HCT116 (cell line): ENCODE data around the gene SRCIN1. TPM values are rescaled to one million over a fixed set of nuclear protein-coding genes. Genes with fewer than 3 reads are reported as not detected.
A peak's percentile ranks its signal among the peaks of the same experiment; 100 is the strongest.

Source experiments
- ATAC-seq: fragments of 200-7000 bp; cut with Tn5 transposase; 2 replicates; pipeline ENCODE4 v1.9.1; 2020; ENCODE audit warnings: mild to moderate bottlenecking, moderate library complexity
- BruUV-seq: library from RNA; stranded (reverse); fragments of 400-500 nt; replicated peaks from 2 replicates; lab custom pipeline; 2021; lab: Mats Ljungman, UMichigan
- CTCF ChIA-PET: fragments of 300-600 bp; sonication (Branson Sonifier 250); formaldehyde crosslinking; loops from one replicate; lab custom pipeline; 2021; ENCODE audit warnings: antibody characterized with exemption; lab: Charles Lee
- POLR2A ChIA-PET: fragments of 300-600, 350-600 bp; sonication (Branson Sonifier 250); formaldehyde crosslinking; loops from one replicate; lab custom pipeline; 2021; ENCODE audit warnings: antibody characterized with exemption; lab: Charles Lee
- RAD21 ChIA-PET, 2 experiments: fragments of 300-600 bp; sonication (Branson Sonifier 250); formaldehyde crosslinking; loops; one replicate each; lab custom pipeline; 2023; ENCODE audit warnings: low total read pairs in 2 of 2; ENCODE audit not compliant: uncharacterized antibody in 2 of 2, unreplicated experiment in 2 of 2, low non-redundant PET in 1 of 2; lab: Charles Lee
- DNase-seq: peaks from one replicate; pipeline ENCODE4 v3.0.0-alpha.2; 2010; ENCODE audit warnings: low read depth, low spot score
- H2AFZ ChIP-seq: fragments of 200-600 bp; shearing (Covaris generic), sonication (generic); 2 replicates; pipeline ENCODE4 v1.6.1; 2017; ENCODE audit warnings: low read depth, mixed run types, mixed read lengths, antibody characterized with exemption, low read length; ENCODE audit not compliant: poor library complexity, severe bottlenecking
- H3K27ac ChIP-seq: 2 replicates; pipeline ENCODE4 v1.5.1; 2012; ENCODE audit warnings: low read depth, low read length
- H3K27me3 ChIP-seq: fragments of 200-600 bp; sonication (generic); 2 replicates; pipeline ENCODE4 v1.6.1; 2016; ENCODE audit warnings: mixed run types, low read length, mixed read lengths; ENCODE audit not compliant: insufficient read depth
- H3K36me3 ChIP-seq, 2 experiments: fragments of 200-500 bp in 1 of 2; fragments of 200-600 bp in 1 of 2; sonication (Bioruptor generic) in 1 of 2; sonication (generic) in 1 of 2; 2 replicates each; pipeline versions ENCODE4 v1.5.1 to v1.6.1; 2014 to 2016; ENCODE audit warnings: low read length in 2 of 2, inconsistent platforms in 1 of 2, mixed read lengths in 1 of 2, mixed run types in 1 of 2; ENCODE audit not compliant: insufficient read depth in 2 of 2, control insufficient read depth in 1 of 2
- H3K4me1 ChIP-seq, 2 experiments: fragments of 200-600 bp in 1 of 2; sonication (generic) in 1 of 2; 2 replicates each; pipeline versions ENCODE4 v1.5.1 to v1.6.1; 2012 to 2017; ENCODE audit warnings: low read length in 2 of 2, inconsistent platforms in 1 of 2, mild to moderate bottlenecking in 1 of 2, mixed read lengths in 1 of 2, mixed run types in 1 of 2, moderate library complexity in 1 of 2; ENCODE audit not compliant: insufficient read depth in 2 of 2, control insufficient read depth in 1 of 2
- H3K4me2 ChIP-seq: fragments of 200-600 bp; sonication (generic); 2 replicates; pipeline ENCODE4 v1.6.1; 2017; ENCODE audit warnings: mixed run types, low read length, mixed read lengths
- H3K4me3 ChIP-seq, 2 experiments: fragments of 200-600 bp in 1 of 2; sonication (generic) in 1 of 2; replicated peaks in 1 of 2; 2 replicates each; pipeline ENCODE4 v1.5.1; 2011 to 2016; ENCODE audit warnings: low read length in 2 of 2, control low read depth in 1 of 2, low read depth in 1 of 2, mild to moderate bottlenecking in 1 of 2, mixed read lengths in 1 of 2, mixed run types in 1 of 2
- H3K79me2 ChIP-seq: fragments of 200-600 bp; sonication (generic); 2 replicates; pipeline ENCODE4 v1.6.1; 2017; ENCODE audit warnings: mild to moderate bottlenecking, mixed run types, low read length, moderate library complexity, mixed read lengths; ENCODE audit not compliant: insufficient read depth
- H3K9ac ChIP-seq: fragments of 200-600 bp; sonication (generic); 2 replicates; pipeline ENCODE4 v1.6.1; 2016; ENCODE audit warnings: low read length, mixed read lengths
- H3K9me2 ChIP-seq: fragments of 200-600 bp; sonication (generic), shearing (Covaris generic); 2 replicates; pipeline ENCODE4 v1.6.1; 2017; ENCODE audit warnings: mixed run types, mild to moderate bottlenecking, moderate library complexity; ENCODE audit not compliant: insufficient read depth
- H3K9me3 ChIP-seq, 2 experiments: fragments of 200-500 bp in 1 of 2; fragments of 200-600 bp in 1 of 2; sonication (Bioruptor generic) in 1 of 2; sonication (generic) in 1 of 2; 2 replicates each; pipeline ENCODE4 v1.6.1; 2014 to 2017; ENCODE audit warnings: low read length in 2 of 2, mixed read lengths in 2 of 2, inconsistent platforms in 1 of 2, low read depth in 1 of 2, mild to moderate bottlenecking in 1 of 2, mixed run types in 1 of 2, moderate library complexity in 1 of 2; ENCODE audit not compliant: control insufficient read depth in 1 of 2, insufficient read depth in 1 of 2
- H4K20me1 ChIP-seq: fragments of 200-600 bp; sonication (generic), shearing (Covaris generic); 2 replicates; pipeline ENCODE4 v1.6.1; 2017; ENCODE audit warnings: mixed run types, mild to moderate bottlenecking, moderate library complexity; ENCODE audit not compliant: insufficient read depth
- EGR1 ChIP-seq: IDR thresholded peaks from 2 replicates; pipeline ENCODE4 v1.6.1; 2012; ENCODE audit warnings: low read depth
- ELF1 ChIP-seq: IDR thresholded peaks from 2 replicates; pipeline ENCODE4 v1.6.1; 2012; ENCODE audit warnings: low read depth, borderline replicate concordance
- EZH2 ChIP-seq: fragments of 200-600 bp; sonication (generic); IDR thresholded peaks from 2 replicates; pipeline ENCODE4 v1.6.1; 2017; ENCODE audit warnings: antibody characterized with exemption, mixed run types
- FOSL1 ChIP-seq: IDR thresholded peaks from 2 replicates; pipeline ENCODE4 v1.6.1; 2012; ENCODE audit warnings: low read depth
- SIN3A ChIP-seq: IDR thresholded peaks from 2 replicates; pipeline ENCODE4 v1.6.1; 2012; ENCODE audit warnings: low read depth
- SP1 ChIP-seq: IDR thresholded peaks from 2 replicates; pipeline ENCODE4 v1.6.1; 2012; ENCODE audit warnings: low read depth
- SRF ChIP-seq: IDR thresholded peaks from 2 replicates; pipeline ENCODE4 v1.6.1; 2012; ENCODE audit warnings: low read depth
- TCF7L2 ChIP-seq: IDR thresholded peaks from 2 replicates; pipeline ENCODE4 v1.7.0; 2011; ENCODE audit warnings: borderline replicate concordance, inconsistent platforms; ENCODE audit not compliant: insufficient read depth, insufficient read length; ENCODE audit errors: extremely low read depth
- ZFX ChIP-seq: fragments of 450-650 bp; IDR thresholded peaks from 2 replicates; pipeline ENCODE4 v1.6.1; 2017
- intact Hi-C: fragments of 100-400 bp; cut with micrococcal nuclease; formaldehyde crosslinking; loops from 2 replicates; pipeline ENCODE4 v1.10.0; 2022
- total RNA-seq: library from RNA; stranded (reverse); gene quantifications from one replicate; pipeline ENCODE4 v1.2.1, GENCODE V29; 2021; ENCODE audit not compliant: unreplicated experiment
- TF ChIP-seq, protein P1 (sequence below): IDR thresholded peaks from 2 replicates; pipeline ENCODE4 v1.6.1; 2012
- TF ChIP-seq, protein P2 (sequence below): IDR thresholded peaks from 2 replicates; pipeline ENCODE4 v1.6.1; 2012
- TF ChIP-seq, protein P3 (sequence below): IDR thresholded peaks from 2 replicates; pipeline ENCODE4 v1.6.1; 2012; ENCODE audit warnings: low read depth
- TF ChIP-seq, protein P4 (sequence below): IDR thresholded peaks from 2 replicates; pipeline ENCODE4 v1.6.1; 2011; ENCODE audit warnings: mild to moderate bottlenecking, low read length, moderate library complexity; ENCODE audit not compliant: insufficient replicate concordance; ENCODE audit errors: extremely low read depth

The SRCIN1 gene
- total RNA-seq, 1 experiment from 2014 or later, result 10.5 TPM

DNA sequence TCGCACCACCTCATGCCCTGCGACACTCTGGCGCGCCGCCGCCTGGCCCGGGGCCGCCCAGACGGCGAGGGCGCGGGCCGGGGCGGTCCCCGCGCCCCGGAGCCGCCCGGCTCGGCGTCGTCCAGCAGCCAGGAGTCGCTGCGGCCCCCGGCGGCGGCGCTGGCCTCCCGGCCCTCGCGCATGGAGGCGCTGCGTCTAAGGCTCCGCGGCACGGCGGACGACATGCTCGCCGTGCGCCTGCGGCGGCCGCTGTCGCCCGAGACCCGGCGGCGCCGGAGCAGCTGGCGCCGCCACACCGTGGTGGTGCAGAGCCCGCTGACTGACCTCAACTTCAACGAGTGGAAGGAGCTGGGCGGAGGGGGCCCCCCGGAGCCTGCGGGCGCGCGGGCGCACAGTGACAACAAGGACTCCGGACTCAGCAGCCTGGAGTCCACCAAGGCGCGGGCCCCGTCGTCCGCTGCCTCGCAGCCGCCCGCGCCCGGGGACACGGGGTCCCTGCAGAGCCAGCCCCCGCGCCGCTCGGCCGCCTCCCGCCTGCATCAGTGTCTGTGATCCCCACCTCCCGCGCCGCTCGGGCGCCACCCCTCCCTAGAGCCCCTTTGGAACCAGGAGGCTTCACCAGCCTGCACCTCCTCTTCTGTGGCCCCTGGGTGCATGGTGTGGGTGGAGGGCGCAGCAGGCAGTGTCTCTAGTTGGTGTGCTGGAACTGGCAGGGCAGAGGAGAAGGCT is 95.2 kb downstream of the SRCIN1 start:
- no peaks in the 10 kb centered on the region for H3K9me3 ChIP-seq
- no peaks in the 10 kb centered on the region for H3K27me3 ChIP-seq
- intact Hi-C loops, result no loop called here
- no peak for DNase-seq
- H3K9ac ChIP-seq, result no peak overlapping the region
- no peaks in the 10 kb centered on the region for H4K20me1 ChIP-seq
- ChIA-PET POLR2A (no interaction called here), CTCF (interaction anchor here (2.2 kb wide), 1 partner anchor 87 kb away, joined by 13 read pairs; no protein-coding TSS in a partner anchor)
- H3K36me3 ChIP-seq, result no peaks in the 10 kb centered on the region
- BruUV-seq, result no TSS peak
- H3K4me3 ChIP-seq, result no peak overlapping the region
- H2AFZ ChIP-seq, result no peak overlapping the region
- H3K4me1 ChIP-seq, result peaks cover 0 to 22% of the 10 kb centered on the region in 2 experiments; a peak in 2 of 4 replicates
- TF ChIP-seq SRF, result no peak
- TF ChIP-seq EZH2, result no peak
- TF ChIP-seq, protein P1, sequence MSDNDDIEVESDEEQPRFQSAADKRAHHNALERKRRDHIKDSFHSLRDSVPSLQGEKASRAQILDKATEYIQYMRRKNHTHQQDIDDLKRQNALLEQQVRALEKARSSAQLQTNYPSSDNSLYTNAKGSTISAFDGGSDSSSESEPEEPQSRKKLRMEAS, result no peak
- TF ChIP-seq ZFX, result no peak
- no peak for TF ChIP-seq TCF7L2
- TF ChIP-seq, protein P2, sequence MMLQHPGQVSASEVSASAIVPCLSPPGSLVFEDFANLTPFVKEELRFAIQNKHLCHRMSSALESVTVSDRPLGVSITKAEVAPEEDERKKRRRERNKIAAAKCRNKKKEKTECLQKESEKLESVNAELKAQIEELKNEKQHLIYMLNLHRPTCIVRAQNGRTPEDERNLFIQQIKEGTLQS, result no peak
- TF ChIP-seq, all 23 proteins: peak for 0
- Histone ChIP-seq H3K79me2 (no peaks in the 10 kb centered on the region), H3K27ac (no peak overlapping the region), H3K4me2 (no peak overlapping the region), H3K9me2 (no peaks in the 10 kb centered on the region)
- no peak for ATAC-seq
- RAD21 ChIA-PET, result no interaction called here

DNA sequence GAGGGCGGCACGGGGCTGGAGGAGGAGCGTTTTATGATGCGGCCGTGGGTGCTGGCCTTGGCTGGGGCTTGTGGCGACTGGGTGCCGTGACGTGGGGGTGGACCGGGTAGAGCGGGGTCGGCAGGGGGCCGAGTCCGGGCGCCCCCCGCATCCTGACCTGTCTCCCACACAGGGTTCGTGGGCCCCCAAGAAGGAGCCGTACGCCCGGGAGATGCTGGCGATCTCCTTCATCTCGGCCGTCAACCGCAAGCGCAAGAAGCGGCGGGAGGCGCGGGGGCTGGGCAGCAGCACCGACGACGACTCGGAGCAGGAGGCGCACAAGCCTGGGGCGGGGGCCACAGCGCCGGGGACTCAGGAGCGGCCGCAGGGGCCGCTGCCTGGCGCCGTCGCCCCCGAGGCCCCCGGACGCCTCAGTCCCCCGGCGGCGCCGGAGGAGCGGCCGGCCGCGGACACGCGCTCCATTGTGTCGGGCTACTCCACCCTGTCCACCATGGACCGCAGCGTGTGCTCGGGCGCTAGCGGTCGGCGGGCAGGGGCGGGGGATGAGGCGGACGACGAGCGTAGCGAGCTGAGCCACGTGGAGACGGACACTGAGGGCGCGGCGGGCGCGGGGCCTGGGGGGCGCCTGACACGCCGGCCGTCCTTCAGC is 95.9 kb downstream of the SRCIN1 start:
- RAD21 ChIA-PET, result interaction anchor here in 1 of 2 experiments (1.1 kb wide), 1 partner anchor 86 kb away, joined by 3 read pairs; no protein-coding TSS in a partner anchor
- no peaks in the 10 kb centered on the region for H3K36me3 ChIP-seq
- POLR2A ChIA-PET, result no interaction called here
- H3K9me3 ChIP-seq, result no peaks in the 10 kb centered on the region
- H3K9ac ChIP-seq, result no peak overlapping the region
- no peak overlapping the region for H2AFZ ChIP-seq
- H3K79me2 ChIP-seq, result no peaks in the 10 kb centered on the region
- TF ChIP-seq FOSL1 (no peak), EZH2 (no peak), SIN3A (no peak), ELF1 (no peak), EGR1 (no peak), SP1 (no peak)
- TF ChIP-seq, protein P3, sequence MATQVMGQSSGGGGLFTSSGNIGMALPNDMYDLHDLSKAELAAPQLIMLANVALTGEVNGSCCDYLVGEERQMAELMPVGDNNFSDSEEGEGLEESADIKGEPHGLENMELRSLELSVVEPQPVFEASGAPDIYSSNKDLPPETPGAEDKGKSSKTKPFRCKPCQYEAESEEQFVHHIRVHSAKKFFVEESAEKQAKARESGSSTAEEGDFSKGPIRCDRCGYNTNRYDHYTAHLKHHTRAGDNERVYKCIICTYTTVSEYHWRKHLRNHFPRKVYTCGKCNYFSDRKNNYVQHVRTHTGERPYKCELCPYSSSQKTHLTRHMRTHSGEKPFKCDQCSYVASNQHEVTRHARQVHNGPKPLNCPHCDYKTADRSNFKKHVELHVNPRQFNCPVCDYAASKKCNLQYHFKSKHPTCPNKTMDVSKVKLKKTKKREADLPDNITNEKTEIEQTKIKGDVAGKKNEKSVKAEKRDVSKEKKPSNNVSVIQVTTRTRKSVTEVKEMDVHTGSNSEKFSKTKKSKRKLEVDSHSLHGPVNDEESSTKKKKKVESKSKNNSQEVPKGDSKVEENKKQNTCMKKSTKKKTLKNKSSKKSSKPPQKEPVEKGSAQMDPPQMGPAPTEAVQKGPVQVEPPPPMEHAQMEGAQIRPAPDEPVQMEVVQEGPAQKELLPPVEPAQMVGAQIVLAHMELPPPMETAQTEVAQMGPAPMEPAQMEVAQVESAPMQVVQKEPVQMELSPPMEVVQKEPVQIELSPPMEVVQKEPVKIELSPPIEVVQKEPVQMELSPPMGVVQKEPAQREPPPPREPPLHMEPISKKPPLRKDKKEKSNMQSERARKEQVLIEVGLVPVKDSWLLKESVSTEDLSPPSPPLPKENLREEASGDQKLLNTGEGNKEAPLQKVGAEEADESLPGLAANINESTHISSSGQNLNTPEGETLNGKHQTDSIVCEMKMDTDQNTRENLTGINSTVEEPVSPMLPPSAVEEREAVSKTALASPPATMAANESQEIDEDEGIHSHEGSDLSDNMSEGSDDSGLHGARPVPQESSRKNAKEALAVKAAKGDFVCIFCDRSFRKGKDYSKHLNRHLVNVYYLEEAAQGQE, result no peak
- TF ChIP-seq, protein P4, sequence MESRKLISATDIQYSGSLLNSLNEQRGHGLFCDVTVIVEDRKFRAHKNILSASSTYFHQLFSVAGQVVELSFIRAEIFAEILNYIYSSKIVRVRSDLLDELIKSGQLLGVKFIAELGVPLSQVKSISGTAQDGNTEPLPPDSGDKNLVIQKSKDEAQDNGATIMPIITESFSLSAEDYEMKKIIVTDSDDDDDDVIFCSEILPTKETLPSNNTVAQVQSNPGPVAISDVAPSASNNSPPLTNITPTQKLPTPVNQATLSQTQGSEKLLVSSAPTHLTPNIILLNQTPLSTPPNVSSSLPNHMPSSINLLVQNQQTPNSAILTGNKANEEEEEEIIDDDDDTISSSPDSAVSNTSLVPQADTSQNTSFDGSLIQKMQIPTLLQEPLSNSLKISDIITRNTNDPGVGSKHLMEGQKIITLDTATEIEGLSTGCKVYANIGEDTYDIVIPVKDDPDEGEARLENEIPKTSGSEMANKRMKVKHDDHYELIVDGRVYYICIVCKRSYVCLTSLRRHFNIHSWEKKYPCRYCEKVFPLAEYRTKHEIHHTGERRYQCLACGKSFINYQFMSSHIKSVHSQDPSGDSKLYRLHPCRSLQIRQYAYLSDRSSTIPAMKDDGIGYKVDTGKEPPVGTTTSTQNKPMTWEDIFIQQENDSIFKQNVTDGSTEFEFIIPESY, result no peak
- H3K27ac ChIP-seq, result no peak overlapping the region
- BruUV-seq, result no TSS peak
- no peaks in the 10 kb centered on the region for H3K9me2 ChIP-seq
- H3K4me3 ChIP-seq, result no peak overlapping the region
- no peaks in the 10 kb centered on the region for H3K27me3 ChIP-seq
- H3K4me2 ChIP-seq, result no peak overlapping the region
- 0 out of 2 replicates have a peak, but pooled peaks have one; percentile 11 for ATAC-seq
- H4K20me1 ChIP-seq, result no peaks in the 10 kb centered on the region
- no peak for DNase-seq
- CTCF ChIA-PET, result interaction anchor here (0.8 to 2.6 kb wide), 5 partner anchors 13 to 153 kb away, joined by 3 to 13 read pairs (median 7); no protein-coding TSS in a partner anchor
- intact Hi-C loops, result loop anchor here (5.0 kb wide), 1 partner anchor 157 kb away; no protein-coding TSS in a partner anchor
- peaks cover 0 to 22% of the 10 kb centered on the region in 2 experiments; a peak in 2 of 4 replicates for H3K4me1 ChIP-seq
